Heart left ventricle (tissue), 13 donors: ENCODE data around the gene TFF3.

Experiments used
- POLR2A ChIP-seq, 2 donors: fragments of 450-650 bp; IDR thresholded peaks; one replicate each; pipeline ENCODE4 v1.6.1; 2017; ENCODE audit warnings: antibody characterized with exemption in 2 of 2, mild to moderate bottlenecking in 2 of 2, moderate library complexity in 2 of 2
- TF ChIP-seq, protein P1 (sequence below), 12 donors: fragments of 200-600 bp; sonication (generic) in 4 of 12; IDR thresholded peaks; one replicate each; pipeline versions ENCODE4 v1.5.0 to v1.8.0; 2018 to 2022; ENCODE audit warnings: antibody characterized with exemption in 12 of 12, mild to moderate bottlenecking in 5 of 12
- donor health status: ischemic (EF 13 %, LVEDD 7.1; RV severe dilation, severe dysfunction).
- donor health status: DM: no; HTN: yes; CAD: no.
- donor health status: DM: no; HTN: no; CAD: no.
- donor health status: ischemic (EF 25% LVEDD 6.9; RV normal size, moderate dysfunction).
- donor health status: ischemic (EF 25% LVEDD 5.7; RV mildly dilated, moderate dysfunction).
- donor health status: ischemic (EF 35%, LVEDD 5.7; RV mildly dilated, moderate dysfunction).
- donor health status: nonischemic (EF 11% LVEDD 7.7; RV severe dilation, severe dysfunction).
- donor health status: DM: yes; HTN: yes; CAD: no.
- donor health status: PGD.
- donor health status: ischemic (EF 29% LVEDD 5.4; RV normal size, mild dysfunction).
- donor health status: nonischemic (EF 23%, LVEDD 6.1; RV moderate dilation, normal function).

DNA sequence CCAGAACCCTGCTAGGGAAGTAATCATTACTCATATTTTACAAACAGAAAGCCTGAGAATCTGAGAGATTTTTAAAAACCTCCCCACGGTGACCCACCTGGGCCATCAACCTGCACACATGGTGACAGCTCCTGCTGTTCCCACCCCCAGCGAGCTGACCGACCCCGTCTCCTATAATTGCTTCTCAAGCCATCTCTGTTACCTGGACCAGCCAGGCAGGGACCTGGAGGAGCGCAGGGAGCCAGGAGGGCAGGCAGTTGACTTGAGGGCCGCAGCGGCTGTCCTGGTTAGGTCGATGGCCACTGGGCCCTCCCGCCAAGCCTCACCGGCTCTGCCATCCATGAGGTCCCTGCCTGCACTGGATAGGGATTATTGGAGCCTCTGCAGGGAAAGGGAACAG lies 27.9 kb upstream of the TFF3 start:
- TF ChIP-seq, protein P1, sequence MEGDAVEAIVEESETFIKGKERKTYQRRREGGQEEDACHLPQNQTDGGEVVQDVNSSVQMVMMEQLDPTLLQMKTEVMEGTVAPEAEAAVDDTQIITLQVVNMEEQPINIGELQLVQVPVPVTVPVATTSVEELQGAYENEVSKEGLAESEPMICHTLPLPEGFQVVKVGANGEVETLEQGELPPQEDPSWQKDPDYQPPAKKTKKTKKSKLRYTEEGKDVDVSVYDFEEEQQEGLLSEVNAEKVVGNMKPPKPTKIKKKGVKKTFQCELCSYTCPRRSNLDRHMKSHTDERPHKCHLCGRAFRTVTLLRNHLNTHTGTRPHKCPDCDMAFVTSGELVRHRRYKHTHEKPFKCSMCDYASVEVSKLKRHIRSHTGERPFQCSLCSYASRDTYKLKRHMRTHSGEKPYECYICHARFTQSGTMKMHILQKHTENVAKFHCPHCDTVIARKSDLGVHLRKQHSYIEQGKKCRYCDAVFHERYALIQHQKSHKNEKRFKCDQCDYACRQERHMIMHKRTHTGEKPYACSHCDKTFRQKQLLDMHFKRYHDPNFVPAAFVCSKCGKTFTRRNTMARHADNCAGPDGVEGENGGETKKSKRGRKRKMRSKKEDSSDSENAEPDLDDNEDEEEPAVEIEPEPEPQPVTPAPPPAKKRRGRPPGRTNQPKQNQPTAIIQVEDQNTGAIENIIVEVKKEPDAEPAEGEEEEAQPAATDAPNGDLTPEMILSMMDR (IDR thresholded peaks at IDR 0.05), result no peak
- no peak for TF ChIP-seq POLR2A (IDR thresholded peaks at IDR 0.05)
